OCI-LY7 (cell line): ENCODE measurements around the gene USP37.

Experiments used
- CTCF ChIP-seq: fragments of 200-600 bp; sonication (generic); conservative IDR thresholded peaks from 2 replicates; pipeline ENCODE4 v1.5.1; 2014; ENCODE audit warnings: mild to moderate bottlenecking, antibody characterized with exemption, low read length, moderate library complexity, mixed read lengths
- EZH2phosphoT487 ChIP-seq: fragments of 200-600 bp; sonication (generic); IDR thresholded peaks from 2 replicates; pipeline ENCODE4 v1.6.1; 2018; ENCODE audit warnings: low read depth, borderline replicate concordance, mild to moderate bottlenecking, mixed run types, antibody characterized with exemption, low read length, moderate library complexity, mixed read lengths

GRCh38 chr2:218425531-218425930 lies 142.6 kb downstream of the USP37 start:
- TF ChIP-seq CTCF (no peak), EZH2phosphoT487 (no peak)
